ENCODE results near the gene PHC1. TPM values are rescaled to one million over a fixed set of nuclear protein-coding genes. Genes with fewer than 3 reads are reported as not detected.

Gene PHC1
- 10 to 100 TPM; 14.6 to 17.7 TPM for total RNA-seq

DNA sequence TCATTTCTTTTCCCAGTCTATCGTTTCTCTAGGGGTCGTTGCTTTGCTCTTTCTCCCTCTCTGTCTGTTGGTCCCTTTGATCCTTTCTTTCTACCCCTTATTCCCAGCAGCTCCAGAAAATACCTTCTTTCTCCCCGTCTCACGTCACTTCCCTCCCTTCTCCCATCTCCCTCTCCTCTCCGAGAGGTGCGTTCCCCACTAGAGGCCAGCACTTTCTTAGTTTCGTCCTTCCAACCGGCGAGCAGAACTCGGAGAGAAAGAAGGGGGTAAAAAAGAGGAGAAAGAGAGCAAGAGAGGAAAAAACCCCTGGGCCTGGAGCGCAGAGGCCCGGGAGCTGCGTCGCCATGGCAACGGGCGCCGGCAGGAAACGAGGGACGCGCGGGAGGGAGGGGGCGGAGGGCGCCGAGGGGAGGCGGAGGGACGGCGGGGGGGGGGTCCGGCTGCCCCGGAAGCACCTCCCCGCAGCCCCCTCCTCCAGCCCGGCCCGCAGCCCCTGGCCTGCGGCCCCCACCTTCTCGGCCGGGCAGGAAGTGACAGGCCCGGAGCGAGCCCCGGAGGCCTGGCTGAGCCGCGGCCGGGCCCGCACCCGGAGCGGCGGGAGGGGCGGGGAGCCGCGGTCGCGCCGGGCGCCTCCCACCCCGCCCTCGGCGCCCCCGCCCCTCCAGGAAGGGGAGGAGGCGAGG is at the start of gene PHC1:
Gene PHC1 (plus strand): TSS at position 477 of the 683 bp plus-strand sequence. CDS start 3,169 bp downstream, outside the sequence.
- ChIA-PET CTCF (interaction anchor here (0.8 to 1.4 kb wide), 3 partner anchors 78 to 257 kb away, joined by 3 read pairs; no protein-coding TSS in a partner anchor), POLR2A (interaction anchor here (1.0 kb wide), 1 partner anchor 35 kb away, joined by 4 read pairs; the partner anchor contains the start of gene M6PR)

DNA sequence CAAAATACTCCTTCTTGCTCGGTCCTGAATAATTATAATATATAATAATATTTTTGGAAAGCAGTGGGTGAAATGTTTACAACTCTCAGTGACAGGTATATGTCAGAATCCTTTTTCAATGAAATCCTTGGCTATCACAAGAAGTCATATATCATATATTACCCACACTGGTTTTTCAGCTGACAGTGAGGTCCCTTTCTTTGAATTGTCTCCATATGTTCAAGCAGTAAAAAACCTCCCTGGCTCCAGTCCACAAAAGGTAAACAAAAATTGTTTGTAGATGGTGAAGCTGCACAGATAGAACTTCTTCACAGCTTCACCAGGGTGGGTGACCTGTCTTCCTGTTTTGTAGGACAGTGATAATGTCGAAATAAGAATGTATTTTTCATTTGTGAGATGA is 47.9 kb upstream of the PHC1 start:
- POLR2A ChIA-PET = no interaction called here
- CTCF ChIA-PET = interaction anchor here (0.5 to 0.8 kb wide), 2 partner anchors 9 to 193 kb away, joined by 4 to 5 read pairs; no protein-coding TSS in a partner anchor

DNA sequence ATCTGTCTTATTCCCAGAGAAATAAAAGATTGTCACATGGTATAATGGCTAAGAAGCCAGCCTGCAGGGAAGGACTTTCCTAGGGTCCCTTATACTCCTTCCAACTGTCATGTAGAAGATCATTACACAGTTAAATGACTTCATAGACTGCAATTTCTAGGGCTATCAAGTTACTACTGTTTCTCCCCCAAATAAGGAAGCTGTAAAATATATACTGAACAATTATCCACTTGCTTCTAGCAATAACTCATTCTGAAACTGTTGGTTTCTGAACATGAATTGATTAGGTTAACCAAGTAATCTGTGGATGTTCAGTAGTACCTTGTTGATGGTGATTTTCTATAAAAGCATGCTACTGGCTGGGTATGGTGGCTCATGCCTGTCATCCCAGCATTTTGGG is 47.3 kb upstream of the PHC1 start:
- ChIA-PET CTCF (interaction anchor here (0.5 to 0.8 kb wide), 3 partner anchors 9 to 193 kb away, joined by 3 to 5 read pairs (median 4); no protein-coding TSS in a partner anchor), POLR2A (no interaction called here)

DNA sequence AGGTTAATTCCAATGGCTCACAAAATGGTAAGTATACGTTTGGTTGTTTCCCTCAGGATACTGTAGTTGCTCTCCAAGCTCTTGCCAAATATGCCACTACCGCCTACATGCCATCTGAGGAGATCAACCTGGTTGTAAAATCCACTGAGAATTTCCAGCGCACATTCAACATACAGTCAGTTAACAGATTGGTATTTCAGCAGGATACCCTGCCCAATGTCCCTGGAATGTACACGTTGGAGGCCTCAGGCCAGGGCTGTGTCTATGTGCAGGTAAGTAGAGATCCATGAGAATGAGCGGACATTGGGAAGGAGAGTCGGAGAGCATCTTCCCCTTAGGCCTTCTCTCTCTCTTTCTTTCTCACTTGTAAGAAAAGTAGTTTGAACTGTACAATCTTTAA is 46.5 kb upstream of the PHC1 start:
- POLR2A ChIA-PET = no interaction called here

DNA sequence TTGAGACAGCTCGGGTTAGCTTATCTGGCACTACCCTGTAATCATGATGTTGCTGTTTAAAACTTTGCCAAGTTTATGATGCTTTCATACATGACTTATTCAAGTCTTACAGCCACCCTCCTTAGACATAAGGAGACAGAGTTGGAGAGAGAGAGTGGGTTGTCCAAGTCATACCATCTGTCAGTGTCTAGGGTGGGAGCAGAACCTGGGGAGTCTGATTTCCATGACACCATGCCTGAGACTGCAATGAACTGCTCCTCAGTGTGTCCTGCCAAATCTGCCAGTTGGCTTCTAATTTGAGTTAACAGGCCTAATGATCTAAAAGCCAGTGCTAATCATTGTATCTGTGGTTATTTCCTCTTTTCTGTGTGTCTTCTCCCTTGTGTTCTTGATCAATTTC is 43.7 kb upstream of the PHC1 start:
- CTCF ChIA-PET = interaction anchor here (0.7 kb wide), 1 partner anchor 326 kb away, joined by 3 read pairs; no protein-coding TSS in a partner anchor
- POLR2A ChIA-PET = no interaction called here

More for the DNA sequence above, 46.5 kb upstream of the PHC1 start:
- CTCF ChIA-PET = interaction anchor here (0.7 kb wide), 1 partner anchor 12 kb away, joined by 3 read pairs; no protein-coding TSS in a partner anchor

DNA sequence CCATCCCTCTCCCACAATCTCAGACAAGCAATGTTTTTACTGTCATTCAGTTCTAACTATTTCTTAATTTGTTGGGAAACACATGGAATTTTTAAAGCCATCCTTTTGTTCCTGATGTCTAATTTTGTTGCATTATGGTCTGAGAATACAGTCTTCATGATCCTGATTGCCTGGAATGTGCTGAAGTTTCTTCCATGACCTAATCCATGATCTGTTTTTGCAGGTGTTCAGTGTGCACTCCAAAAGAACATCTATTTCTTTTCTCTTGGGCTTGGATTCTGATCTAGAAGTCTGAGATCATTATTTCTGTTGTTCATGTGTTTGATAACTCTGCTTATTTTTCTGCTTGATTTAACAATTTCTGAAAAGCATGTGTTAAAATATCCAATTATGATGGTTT is 43.2 kb upstream of the PHC1 start:
- ChIA-PET CTCF (no interaction called here), POLR2A (no interaction called here)

DNA sequence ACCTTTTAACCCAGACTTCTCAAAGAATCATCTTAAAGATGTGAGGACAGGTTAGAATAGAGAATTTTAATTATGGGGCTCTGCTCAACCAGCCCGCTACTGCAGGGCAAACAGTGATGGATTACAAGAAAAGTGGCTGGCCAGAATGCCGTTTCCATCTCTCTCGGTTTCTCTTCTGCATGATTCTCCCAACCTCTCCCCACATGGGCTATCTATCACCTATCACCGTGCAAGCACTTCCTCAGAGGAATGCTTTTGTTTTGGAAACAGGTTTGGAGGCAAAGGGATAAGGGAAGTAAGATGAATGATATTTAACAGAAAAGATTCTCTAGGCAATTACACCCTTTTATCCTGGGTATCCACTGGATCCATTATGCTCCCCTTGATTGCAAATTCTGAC is 37.4 kb upstream of the PHC1 start:
- CTCF ChIA-PET = interaction anchor here (1.1 kb wide), 1 partner anchor 14 kb away, joined by 4 read pairs; no protein-coding TSS in a partner anchor
- POLR2A ChIA-PET = no interaction called here

DNA sequence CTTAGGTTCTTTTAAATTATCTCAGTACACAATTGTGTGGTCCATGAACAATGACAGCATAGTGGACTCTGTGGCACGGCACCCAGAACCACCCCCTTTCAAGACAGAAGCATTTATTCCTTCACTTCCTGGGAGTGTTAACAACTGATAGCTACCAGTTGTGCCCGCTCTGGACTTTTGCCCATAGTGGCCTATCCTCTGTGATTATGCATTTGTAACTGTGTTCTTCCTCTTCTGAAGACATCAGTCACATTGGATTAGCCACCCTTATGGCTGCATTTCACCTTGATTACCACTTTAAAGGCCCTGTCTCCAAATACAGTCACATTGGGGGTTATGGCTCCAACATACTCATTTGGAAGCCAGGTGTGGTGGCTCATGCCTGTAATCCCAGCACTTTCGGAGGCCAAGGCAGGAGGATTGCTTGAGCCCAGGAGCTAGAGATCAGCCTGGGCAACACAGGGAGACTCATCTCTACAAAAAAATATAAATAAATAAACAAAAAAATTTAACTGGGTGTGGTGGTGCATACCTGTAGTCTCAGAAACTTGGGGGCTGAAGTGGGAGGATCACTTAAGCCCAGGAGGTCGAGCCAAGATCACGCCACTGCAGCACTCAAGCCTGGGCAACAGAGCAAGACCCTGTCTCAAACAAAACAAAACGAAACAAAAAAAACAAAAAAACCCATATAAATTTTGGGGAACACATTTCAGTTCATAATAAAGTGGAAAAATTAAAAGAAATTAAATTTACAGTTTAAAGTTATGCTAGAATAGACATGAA is 27.6 kb upstream of the PHC1 start:
- POLR2A ChIA-PET = no interaction called here
- CTCF ChIA-PET = no interaction called here

DNA sequence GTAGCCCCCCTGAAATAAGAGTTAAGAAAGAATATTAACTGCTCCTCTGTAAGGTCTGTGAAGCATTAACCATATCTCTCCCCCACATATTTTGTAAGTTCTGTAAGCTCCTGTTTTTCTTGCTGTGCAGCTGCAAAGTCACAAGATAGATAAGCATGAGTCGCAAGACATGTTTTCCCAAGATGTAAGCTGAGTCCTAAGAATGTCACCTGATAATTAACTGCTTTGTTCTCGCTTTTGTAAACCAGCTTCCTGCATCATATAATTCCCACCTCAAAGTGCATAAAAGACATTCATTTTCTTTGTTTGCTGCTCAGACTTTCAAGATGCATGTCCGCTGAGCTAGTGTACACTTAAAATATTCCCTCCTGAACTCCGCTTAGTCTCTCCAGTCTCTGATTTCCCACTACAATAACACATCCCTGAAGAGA is 27.0 kb upstream of the PHC1 start:
- POLR2A ChIA-PET = no interaction called here
- CTCF ChIA-PET = no interaction called here

DNA sequence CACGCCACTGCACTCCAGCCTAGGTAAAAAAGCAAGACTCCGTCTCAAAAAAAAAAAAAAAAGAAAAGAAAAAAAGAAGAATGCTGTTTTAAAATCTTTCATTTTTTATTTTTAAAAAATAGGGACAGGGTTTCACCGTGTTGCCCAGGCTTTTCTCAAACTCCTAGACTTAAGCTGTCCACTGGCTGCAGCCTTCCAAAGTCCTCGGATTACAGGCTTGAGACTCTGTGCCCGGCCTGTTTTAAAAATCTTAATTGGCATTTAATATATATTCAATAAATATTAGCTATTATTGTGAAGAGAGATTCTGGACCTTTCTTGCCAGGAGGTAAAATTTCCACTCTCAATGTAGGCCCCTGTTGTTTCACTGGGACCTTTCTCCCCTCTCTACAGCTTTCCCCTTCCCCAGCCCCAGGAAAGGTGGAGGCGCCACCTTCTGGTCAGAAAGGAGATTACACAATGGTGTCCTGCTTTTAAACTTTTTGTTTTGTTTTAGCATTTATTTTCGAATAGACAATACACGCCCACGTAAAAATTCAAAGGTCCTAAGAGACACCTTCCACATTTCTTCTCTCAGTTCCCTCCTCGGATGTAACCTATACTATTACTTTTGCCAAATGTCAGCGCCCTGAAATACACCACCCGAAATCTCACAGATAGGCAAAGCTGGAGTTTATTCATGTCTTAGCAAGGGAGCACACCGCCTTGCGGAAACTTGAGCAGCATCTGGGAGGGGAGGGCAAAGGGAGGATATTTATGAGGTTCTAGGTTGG is 23.8 kb upstream of the PHC1 start:
- ChIA-PET CTCF (interaction anchor here (0.6 to 3.2 kb wide), 17 partner anchors 12 to 346 kb away, joined by 3 to 10 read pairs (median 4); no protein-coding TSS in a partner anchor), POLR2A (interaction anchor here (0.6 kb wide), 1 partner anchor 1431 kb away, joined by 3 read pairs; no protein-coding TSS in a partner anchor)

DNA sequence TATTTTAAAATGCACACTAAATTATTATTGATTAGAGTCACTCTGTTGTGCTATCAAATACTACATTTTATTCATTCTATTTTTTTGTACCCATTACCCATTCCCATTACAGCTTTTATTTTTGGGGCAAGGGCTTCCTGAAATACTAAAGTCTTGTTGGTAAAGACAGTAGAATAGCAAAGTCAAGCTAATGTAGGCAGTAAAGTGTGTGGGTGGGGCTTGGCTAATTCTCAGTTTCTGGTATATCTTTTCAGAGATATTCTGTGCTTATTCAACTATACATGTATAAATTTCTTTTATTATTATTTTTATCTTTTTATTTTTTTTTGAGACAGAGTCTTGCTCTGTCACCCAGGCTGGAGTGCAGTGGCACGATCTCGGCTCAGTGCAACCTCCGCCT is 22.3 kb upstream of the PHC1 start:
- CTCF ChIA-PET = interaction anchor here (1.5 kb wide), 1 partner anchor 348 kb away, joined by 4 read pairs; no protein-coding TSS in a partner anchor
- POLR2A ChIA-PET = no interaction called here

DNA sequence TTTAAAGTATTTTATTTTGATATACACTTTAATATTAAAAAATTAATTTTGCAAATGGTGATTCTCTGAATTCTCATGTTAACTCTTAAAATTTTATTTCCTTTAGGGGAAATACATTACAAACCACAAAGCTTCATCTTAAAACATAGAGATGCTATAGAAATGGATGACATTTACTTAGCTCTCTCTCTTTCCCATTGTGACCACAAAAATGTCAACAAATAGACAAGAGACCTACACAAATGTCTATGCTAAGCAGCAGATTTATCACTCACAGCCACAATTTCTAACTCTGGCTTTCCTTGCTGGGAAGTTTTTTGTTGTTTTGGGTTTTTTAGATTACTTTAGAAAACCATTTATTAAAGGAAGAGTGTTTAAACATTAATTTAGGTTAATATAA is 19.9 kb upstream of the PHC1 start:
- CTCF ChIA-PET = no interaction called here
- POLR2A ChIA-PET = no interaction called here

DNA sequence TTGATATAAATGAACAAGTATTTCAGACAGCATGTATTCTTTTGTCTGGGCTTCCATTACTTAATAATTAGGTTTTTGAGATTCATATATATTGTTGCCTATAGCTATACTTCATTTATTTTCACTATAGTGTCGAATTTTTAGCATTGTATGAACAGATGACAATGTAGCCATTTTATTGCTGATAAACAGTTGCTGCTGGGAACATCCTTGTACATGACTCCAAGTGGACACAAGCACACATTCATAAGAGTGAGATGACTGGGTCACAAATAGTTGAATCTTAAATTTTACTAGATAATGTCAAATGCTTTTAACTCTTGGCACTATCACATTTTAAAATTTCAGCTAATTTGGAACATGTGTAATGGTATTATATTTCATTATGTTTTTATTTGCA is 19.3 kb upstream of the PHC1 start:
- ChIA-PET CTCF (interaction anchor here (0.7 kb wide), 1 partner anchor 144 kb away, joined by 3 read pairs; no protein-coding TSS in a partner anchor), POLR2A (no interaction called here)

DNA sequence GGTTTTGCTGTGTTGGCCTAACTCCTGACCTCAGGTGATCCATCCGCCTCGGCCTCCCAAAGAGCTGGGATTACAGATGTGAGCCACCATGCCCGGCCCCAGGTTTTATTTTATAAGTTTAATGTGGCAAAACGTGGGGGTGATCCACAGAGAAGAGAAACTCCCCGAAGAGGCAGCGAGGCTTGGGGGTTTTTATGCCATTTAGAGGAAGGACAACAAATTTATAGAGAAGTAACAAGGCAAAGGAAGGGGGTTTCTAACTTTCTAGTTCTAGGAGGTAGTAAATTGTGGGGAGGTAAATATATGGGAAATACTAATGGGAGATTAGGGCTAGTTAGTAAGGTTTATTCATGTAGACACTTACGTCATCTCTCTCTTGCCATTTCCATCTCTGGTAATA is 17.2 kb upstream of the PHC1 start:
- CTCF ChIA-PET = no interaction called here

DNA sequence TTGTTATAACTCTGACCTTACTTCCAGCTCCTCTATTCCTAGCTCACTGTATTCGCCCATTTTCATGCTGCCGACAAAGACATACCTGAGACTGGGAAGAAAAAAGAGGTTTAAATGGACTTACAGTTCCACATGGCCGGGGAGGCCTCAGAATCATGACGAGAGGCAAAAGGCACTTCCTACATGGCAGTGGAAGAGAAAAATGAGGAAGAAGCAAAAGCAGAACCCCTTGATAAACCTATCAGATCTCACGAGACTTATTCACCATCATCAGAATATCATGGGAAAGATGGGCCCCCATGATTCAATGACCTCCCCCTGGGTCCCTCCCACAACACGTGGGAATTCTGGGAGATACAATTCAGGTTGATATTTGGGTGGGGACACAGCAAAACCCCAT is 14.5 kb upstream of the PHC1 start:
- POLR2A ChIA-PET = no interaction called here

More for the DNA sequence above, 17.2 kb upstream of the PHC1 start:
- POLR2A ChIA-PET = no interaction called here

DNA sequence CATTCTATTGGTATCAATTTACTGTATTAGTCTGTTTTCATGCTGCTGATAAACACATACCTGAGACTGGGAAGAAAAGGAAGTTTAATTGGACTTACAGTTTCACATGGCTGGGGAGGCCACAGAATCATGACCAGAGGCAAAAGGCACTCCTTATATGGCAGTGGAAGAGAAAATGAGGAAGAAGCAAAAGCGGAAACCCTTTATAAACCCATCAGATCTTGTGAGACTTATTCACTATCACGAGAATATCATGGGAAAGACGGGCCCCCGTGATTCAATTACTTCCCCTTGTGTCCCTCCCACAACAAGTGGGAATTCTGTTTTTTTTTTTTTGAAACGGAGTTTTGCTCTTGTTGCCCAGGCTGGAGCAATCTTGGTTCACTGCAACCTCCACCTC is 11.6 kb upstream of the PHC1 start:
- ChIA-PET POLR2A (interaction anchor here (0.6 kb wide), 1 partner anchor 123 kb away, joined by 3 read pairs; no protein-coding TSS in a partner anchor), CTCF (interaction anchor here (1.5 kb wide), 1 partner anchor 12 kb away, joined by 3 read pairs; no protein-coding TSS in a partner anchor)

More for the DNA sequence above, 14.5 kb upstream of the PHC1 start:
- CTCF ChIA-PET = no interaction called here

DNA sequence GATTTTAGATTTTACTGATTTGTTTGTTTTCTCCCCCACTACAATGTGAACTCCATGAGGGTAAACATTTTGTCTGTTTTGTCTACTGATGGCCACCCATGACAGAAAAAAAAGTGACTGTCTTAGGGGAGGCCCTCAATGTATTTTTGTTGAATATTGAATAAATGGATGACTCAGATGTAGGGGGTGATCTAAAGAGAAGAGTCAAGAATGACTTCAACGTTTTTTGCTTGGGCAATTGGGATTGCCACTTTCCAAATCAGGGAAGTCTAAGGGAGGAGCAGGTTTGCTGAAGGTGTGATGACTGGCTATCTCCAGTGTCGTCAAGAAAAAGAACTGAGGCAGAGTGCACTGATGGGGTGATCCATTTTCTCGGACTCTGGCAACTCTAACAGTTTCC is 10.7 kb upstream of the PHC1 start:
- CTCF ChIA-PET = no interaction called here
- POLR2A ChIA-PET = no interaction called here

DNA sequence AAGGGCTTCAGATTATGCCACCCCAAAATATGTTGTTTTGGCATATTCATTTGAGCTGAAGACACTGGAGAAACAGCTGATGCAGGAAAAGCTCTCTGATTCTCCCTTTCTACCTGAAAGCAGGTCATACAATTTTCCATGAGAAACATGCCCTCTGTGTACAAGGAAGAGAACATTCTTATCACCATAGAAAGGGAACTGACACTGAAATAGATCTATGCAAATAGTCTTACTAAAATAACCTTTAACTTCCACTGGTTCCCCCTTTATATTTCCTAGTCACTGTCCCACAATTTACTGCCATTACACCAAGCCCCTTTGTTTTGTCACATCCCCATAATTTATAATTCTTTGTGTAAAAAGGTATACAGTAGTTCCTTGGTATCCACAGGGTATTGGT is 9.6 kb upstream of the PHC1 start:
- CTCF ChIA-PET = interaction anchor here (1.3 kb wide), 1 partner anchor 45 kb away, joined by 3 read pairs; the partner anchor contains the start of gene M6PR
- POLR2A ChIA-PET = no interaction called here

DNA sequence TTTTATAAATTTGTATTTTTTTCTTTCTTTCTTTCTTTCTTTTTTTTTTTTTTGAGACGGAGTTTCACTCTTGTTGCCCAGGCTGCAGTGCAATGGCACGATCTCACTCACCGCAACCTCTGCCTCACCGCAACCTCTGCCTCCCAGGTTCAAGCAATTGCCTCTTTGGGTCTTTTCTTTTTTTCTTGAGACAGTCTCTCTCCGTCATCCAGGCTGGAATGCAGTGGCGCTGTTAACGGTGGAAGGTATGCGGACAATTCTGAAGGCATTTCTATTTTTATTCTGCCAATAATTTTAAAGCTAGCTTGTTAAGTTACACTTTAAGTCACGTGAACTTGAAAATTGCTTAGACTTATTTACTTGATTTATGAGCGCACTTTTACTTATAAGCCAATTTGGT is 8.8 kb upstream of the PHC1 start:
- ChIA-PET POLR2A (no interaction called here), CTCF (interaction anchor here (1.0 kb wide), 1 partner anchor 144 kb away, joined by 3 read pairs; no protein-coding TSS in a partner anchor)

Data from activated CD8-positive, alpha-beta memory T cell treated with anti-CD3 and anti-CD28 coated beads for 36 hours (primary cell).